ENCODE data around the gene ANXA4.
"Not testable (repeated sequence)": the region's sequence is repeated elsewhere in the genome, so short reads cannot be mapped to it uniquely, and the experiment has no call there.

ANXA4 gene

GRCh38 chr2:69798909-69799526 lies 57.1 kb downstream of the ANXA4 start:
- in situ Hi-C loops (cut with HindIII; ENCODE audit: low sequenced_read_pairs), result no loop called here

DNA sequence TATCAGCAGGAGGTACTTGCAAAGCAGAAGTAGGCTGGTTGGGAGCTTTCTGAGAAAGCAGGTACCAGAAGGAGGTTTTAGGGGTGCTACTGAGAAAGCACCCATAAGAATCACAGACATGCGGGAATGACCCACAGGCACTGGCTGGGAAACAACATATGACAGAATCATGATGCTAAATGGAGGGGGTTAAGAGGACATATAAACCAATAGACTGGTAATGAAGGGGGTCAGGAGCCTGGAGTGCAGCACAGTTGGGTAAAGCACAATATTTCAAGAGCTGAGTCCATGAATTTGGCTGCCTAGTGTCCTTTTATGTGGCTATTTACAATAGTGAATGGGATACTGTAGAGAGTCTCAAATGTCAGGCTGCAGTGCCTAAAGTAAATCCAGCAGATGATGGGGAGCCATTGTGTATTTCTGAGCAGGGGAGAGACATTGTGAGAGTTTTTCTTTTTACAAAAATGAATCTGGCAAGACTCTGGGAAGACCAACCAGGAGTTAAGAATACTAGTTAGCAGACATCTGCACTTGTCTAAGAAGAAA lies 59.9 kb downstream of the ANXA4 start:
- in situ Hi-C loops (cut with HindIII; ENCODE audit: low sequenced_read_pairs), result no loop called here

DNA sequence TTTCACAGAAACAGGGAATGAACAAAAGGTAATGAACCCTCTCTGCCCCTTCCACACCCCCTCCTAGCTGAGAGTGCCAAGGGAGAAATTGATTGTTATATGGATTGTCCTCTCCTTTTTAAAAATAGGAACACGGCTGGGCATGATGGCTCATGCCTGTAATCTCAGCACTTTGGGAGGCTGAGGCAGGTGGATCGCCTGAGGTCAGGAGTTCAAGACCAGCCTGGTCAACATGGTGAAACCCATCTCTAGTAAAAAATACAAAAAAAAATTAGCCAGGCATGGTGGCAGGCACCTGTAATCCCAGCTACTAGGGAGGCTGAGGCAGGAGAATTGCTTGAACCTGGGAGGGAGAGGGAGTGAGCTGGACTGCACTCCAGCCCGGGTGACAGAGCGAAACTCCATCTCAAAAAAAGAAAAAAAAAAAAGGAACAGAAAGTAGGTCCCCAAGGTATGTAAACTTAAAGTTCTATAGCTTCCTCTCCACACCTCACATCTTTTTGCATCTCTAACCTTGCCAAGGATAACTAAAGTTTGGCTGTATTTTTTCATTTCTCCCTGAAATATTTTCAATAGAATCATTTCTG lies 60.9 kb downstream of the ANXA4 start:
- in situ Hi-C loops (cut with HindIII; ENCODE audit: low sequenced_read_pairs), result not testable (repeated sequence)

GRCh38 chr2:69804416-69804815 lies 62.5 kb downstream of the ANXA4 start:
- in situ Hi-C loops (cut with HindIII; ENCODE audit: low sequenced_read_pairs), result no loop called here

DNA sequence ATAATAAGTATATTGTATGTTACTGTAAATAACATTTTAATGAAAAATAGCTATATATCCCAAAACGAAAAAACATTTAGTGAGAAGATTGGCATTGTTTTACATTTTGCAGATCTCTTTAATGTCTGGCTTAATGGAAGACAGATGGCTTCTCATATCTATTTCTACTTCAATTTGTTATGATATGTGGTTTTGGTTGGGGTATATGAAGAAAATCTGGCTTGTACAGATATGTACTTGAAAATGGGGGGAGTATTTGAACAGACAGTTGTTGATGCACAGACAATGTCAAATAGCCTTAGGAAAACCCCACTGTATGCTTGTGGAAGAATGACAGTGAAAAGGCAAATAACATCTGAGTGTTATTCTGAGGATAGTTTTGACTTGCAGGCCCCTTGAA lies 64.0 kb downstream of the ANXA4 start:
- in situ Hi-C loops (cut with HindIII; ENCODE audit: low sequenced_read_pairs), result no loop called here

DNA sequence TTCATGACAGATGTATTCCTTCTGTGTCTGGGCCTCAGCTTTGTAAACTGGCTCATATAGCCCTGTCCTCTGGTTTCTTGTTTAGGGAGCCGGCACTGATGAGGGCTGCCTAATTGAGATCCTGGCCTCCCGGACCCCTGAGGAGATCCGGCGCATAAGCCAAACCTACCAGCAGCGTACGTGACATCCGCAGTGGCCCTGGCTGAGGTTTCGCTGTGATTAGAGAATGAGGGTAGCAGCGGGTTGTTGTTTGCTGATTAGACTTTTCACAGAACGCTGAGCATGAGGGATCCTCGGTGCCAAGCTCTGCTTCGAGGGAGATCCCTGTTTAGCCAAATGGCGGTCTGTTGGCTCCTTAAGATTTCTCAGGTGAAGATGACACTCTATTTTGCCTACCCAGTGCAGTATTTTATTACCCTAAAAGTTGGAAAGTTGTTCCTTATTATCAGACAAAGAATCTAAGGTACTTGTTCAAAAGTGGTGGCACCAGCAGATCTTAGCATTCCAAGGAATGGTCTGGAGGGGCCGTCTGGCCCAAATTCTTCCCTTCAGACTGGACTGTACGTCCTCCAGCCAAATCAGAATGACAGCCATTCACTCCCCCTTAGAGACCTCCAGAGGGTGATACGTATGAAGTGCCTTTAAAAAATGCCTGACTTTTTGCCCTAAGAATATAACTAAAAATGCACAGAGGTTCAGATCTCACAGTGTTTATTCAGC lies 66.0 kb downstream of the ANXA4 start:
- in situ Hi-C loops (cut with HindIII; ENCODE audit: low sequenced_read_pairs), result no loop called here

DNA sequence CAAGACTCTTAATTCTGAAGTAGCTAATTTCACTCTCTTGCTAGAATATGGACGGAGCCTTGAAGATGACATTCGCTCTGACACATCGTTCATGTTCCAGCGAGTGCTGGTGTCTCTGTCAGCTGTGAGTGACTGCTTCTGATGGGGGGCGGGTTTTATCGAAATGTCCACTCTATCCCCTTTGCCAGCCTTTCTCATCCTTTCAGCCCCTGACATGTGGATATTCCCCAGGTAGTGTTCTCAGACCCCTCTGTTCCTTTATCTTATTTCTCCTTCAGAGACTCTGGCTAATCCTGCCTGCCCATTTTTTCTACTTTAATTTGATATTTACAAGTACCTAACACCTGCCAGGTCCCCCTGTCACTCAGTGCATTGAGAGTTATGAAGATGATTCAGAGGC lies 68.6 kb downstream of the ANXA4 start:
- in situ Hi-C loops (cut with HindIII; ENCODE audit: low sequenced_read_pairs), result no loop called here

GRCh38 chr2:69811018-69811417 lies 69.1 kb downstream of the ANXA4 start:
- in situ Hi-C loops (cut with HindIII; ENCODE audit: low sequenced_read_pairs), result no loop called here

- in situ Hi-C loops (cut with HindIII; ENCODE audit: low sequenced_read_pairs), result no loop called here
Measured at GRCh38 chr2:69811591-69811990, 69.7 kb downstream of the ANXA4 start.

DNA sequence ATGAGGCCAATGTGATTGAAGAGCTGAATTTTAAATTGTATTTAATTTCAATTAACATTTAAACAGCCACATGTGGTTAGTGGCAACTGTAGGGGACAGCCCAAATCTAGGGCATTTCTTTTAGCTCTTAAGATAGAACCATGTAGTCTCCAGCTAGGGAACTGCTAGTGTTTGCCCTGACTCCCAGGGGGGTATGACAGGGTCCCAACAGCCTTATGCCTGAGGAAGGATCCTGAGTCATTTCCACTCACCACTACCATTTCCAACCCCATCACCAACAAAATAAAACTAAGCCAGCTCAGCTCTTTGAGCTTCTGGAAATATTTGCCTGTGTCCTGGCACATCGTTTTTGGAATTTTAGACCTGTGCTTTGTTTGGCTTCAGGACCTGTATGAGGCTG lies 73.8 kb downstream of the ANXA4 start:
- in situ Hi-C loops (cut with HindIII; ENCODE audit: low sequenced_read_pairs), result loop anchor here (5.0 kb wide), 1 partner anchor 58 kb away; no protein-coding TSS in a partner anchor

GRCh38 chr2:69816923-69817542 lies 75.1 kb downstream of the ANXA4 start:
- in situ Hi-C loops (cut with HindIII; ENCODE audit: low sequenced_read_pairs), result loop anchor here (5.0 kb wide), 1 partner anchor 60 kb away; no protein-coding TSS in a partner anchor

DNA sequence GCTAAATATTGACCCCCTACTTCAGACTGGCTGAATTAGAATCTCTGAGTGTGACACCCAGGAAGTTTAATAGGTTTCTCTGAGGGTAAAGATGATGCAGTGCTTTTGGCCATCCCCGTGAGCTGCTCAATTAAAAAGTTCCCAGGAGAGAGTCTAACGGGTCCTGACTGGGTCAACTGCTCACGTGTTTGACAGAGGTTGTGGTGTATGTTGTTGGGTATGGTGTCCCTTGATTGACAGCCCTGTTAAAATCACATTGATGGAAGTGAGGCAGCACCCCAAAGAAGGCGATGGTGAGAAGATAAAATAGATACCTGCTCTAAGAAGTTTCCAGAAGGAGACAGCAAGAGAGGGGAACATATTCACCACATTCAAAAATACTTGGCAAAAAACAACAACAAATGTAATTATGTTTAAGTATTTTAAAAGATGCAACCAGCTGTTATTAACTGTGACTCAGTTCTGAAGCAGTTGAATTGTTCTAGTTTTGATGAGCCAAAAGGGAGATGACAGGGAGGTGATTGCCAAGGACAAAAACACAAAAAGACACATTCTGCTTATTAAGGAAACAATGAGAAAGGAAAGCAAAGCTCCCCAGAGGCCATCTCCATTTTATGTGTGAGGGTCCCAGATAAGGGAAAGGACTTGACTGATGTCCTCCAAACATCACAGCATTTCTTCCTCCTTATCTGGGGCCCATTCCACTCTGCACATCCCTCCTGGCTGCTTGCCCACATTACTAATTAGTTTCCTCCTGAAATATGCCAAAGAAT lies 76.0 kb downstream of the ANXA4 start:
- in situ Hi-C loops (cut with HindIII; ENCODE audit: low sequenced_read_pairs), result loop anchor here (5.0 kb wide), 1 partner anchor 61 kb away; no protein-coding TSS in a partner anchor

GRCh38 chr2:69827796-69828540 lies 86.0 kb downstream of the ANXA4 start:
- in situ Hi-C loops (cut with HindIII; ENCODE audit: low sequenced_read_pairs), result loop anchor here (10.0 kb wide), 1 partner anchor 263 kb away; no protein-coding TSS in a partner anchor

GRCh38 chr2:69828938-69829255 lies 87.0 kb downstream of the ANXA4 start:
- in situ Hi-C loops (cut with HindIII; ENCODE audit: low sequenced_read_pairs), result loop anchor here (10.0 kb wide), 1 partner anchor 264 kb away; no protein-coding TSS in a partner anchor

DNA sequence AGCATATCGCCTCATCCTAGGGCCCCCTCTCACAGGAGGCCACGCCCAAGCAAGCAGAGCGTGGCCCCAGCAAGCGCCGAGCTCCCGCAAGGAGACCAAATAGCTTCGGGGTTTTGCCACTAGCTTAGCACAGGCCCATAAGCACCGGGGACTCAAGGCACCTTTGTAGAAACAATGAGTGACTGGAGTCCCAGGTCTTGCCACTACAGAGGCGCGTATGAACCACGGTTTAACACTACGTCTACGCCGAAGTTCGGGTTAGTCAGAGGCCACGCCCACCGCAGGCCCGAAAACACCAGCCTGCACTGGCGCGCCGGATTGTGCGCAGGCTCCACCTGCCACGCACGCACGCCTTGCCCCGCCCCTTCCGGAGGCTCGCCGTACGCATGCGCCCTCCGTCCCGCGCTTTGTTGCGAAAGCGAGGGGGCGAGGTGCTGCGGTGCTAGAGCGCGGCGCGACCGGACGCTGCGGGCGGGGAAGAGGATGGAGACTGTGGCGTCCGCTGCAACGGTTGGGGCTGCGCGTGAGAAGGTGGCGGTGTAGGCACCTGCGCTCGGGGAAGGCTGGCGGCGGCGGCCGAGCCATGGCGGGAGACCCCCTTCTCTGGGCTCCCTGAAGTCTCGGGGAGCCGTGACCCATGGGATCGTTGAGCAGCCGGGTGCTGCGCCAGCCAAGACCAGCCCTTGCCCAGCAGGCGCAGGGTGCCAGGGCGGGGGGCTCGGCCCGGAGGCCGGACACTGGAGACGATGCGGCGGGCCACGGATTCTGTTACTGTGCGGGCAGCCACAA lies 87.5 kb downstream of the ANXA4 start, which contains the start of gene GMCL1:
Gene GMCL1 (plus strand): TSS at position 405 of the 789 bp plus-strand sequence. CDS start 233 bp downstream, at position 638.
- in situ Hi-C loops (cut with HindIII; ENCODE audit: low sequenced_read_pairs), result loop anchor here (10.0 kb wide), 1 partner anchor 265 kb away; no protein-coding TSS in a partner anchor

DNA sequence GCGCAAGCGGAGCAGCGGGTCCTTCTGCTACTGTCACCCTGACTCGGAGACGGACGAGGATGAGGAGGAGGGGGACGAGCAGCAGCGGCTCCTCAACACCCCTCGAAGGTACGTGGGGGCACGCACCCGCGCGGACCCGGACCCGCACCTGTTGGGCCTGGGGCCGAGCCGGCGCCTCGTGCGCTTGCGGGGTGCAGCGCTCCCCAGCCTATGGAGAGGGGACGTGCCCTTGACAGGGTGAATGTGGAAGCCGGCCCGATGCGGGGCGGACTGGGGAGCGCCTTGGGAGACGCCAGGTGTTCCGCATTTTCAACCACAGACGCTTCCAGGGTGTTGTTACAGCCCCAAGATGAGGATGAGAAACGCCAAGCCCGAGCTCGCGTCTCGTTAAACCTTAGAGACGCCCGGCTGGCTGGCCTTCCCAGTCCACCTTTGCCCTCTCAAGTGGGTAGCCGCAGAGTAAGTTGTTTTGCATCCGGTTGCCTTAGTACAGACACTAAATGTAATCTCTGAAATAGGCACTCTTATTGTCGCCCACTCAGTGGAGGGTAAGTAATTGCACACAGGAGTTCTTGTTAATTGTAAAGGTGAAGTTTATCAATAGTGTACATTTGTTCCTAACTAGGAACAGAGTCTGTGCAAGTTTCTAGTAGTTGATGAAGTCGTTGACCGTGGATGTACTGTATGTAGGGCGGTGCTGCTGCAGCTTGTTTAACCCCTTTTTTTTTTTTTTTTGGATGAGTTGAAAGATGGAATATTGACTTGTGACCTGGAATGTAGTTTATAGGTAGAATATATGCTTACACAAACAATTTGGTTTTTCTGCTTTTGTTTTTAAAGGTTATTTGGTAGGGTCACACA lies 88.3 kb downstream of the ANXA4 start:
- in situ Hi-C loops (cut with HindIII; ENCODE audit: low sequenced_read_pairs), result no loop called here

DNA sequence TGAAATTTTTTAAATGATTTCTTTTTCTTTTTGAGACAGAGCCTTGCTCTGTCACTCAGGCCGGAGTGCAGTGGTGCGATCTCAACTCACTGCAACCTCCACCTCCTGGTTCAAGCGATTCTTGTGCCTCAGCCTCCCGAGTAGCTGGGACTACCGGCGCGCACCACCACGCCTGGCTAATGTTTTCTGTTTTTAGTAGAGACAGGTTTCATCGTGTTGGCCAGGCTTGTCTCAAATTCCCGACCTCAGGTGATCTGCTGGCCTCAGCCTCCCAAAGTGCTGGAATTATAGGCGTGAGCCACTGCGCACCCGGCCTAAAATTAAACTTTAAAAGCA lies 88.9 kb downstream of the ANXA4 start:
- in situ Hi-C loops (cut with HindIII; ENCODE audit: low sequenced_read_pairs), result not testable (repeated sequence)

DNA sequence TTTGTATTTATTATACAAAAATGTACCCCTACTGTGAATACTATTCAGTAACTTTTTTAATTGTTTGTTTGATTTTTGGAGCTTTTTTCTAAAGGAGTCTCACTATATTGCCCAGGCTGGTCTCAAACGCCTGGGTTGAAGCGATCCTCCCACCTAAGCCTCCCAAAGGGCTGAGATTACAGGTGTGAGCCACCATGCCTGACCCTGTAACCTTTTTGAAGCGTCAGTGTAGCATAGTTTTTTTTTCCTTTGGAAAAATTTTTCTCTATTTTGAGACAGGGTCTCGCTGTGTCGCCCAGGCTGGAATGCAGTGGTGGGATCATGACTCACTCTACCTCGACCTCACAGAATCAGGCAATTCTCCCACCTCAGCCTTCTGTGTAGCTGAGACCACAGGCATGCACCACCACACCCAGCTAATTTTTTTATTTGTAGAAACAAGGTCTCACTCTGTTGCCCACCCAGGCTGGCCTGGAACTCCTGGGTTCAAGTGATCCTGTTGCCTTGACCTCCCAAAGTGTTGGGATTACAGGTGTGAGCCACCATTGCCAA lies 89.5 kb downstream of the ANXA4 start:
- in situ Hi-C loops (cut with HindIII; ENCODE audit: low sequenced_read_pairs), result no loop called here

Data from endothelial cell of hepatic sinusoid (primary cell).